ENCODE results near the gene DOCK9. TPM values are rescaled to one million over a fixed set of nuclear protein-coding genes. Genes with fewer than 3 reads are reported as not detected.

The DOCK9 gene
- total RNA-seq, 4 donors from 2014 or later: 78.7 to 306 (median 142) TPM

GRCh38 chr13:98917116-98917515 lies 60.7 kb downstream of the DOCK9 start:
- TF ChIP-seq CTCF (IDR thresholded peaks at IDR 0.05; ENCODE audit: low read depth): no peak

- TF ChIP-seq CTCF (IDR thresholded peaks at IDR 0.05; ENCODE audit: low read depth): no peak
Observed at GRCh38 chr13:98916403-98916802, 61.5 kb downstream of the DOCK9 start.

- no peak for TF ChIP-seq CTCF (IDR thresholded peaks at IDR 0.05; ENCODE audit: low read depth)
Observed at GRCh38 chr13:98915981-98916380, 61.9 kb downstream of the DOCK9 start.

- no peak for TF ChIP-seq CTCF (IDR thresholded peaks at IDR 0.05; ENCODE audit: low read depth)
Observed at GRCh38 chr13:98915563-98915962, 62.3 kb downstream of the DOCK9 start.

- no peak for TF ChIP-seq CTCF (IDR thresholded peaks at IDR 0.05; ENCODE audit: low read depth)
Observed at GRCh38 chr13:98913741-98914140, 64.1 kb downstream of the DOCK9 start.

GRCh38 chr13:98912846-98913245 lies 65.0 kb downstream of the DOCK9 start:
- TF ChIP-seq CTCF (IDR thresholded peaks at IDR 0.05; ENCODE audit: low read depth): no peak

GRCh38 chr13:98910501-98910951 lies 67.3 kb downstream of the DOCK9 start:
- no peak for TF ChIP-seq CTCF (IDR thresholded peaks at IDR 0.05; ENCODE audit: low read depth)
